CD14-positive monocyte (primary cell): ENCODE measurements around the gene STMN3. TPM values are rescaled to one million over a fixed set of nuclear protein-coding genes. Genes with fewer than 3 reads are reported as not detected.

ENCODE experiments used
- DNase-seq, 3 donors: peaks; one replicate each; pipeline ENCODE4 v3.0.0-alpha.2; 2011 to 2022
- H2AFZ ChIP-seq: 2 replicates; pipeline ENCODE4 v1.6.0; 2012; ENCODE audit warnings: mild to moderate bottlenecking, low read depth, low read length, inconsistent platforms; ENCODE audit not compliant: insufficient read depth, poor library complexity, severe bottlenecking
- H3K27ac ChIP-seq, 2 donors: 1 replicate in 1 of 2; 2 replicates in 1 of 2; pipeline ENCODE4 v1.5.1; 2012 to 2013; ENCODE audit warnings: low read length in 2 of 2, control low read depth in 1 of 2, inconsistent platforms in 1 of 2, low read depth in 1 of 2, mild to moderate bottlenecking in 1 of 2
- H3K27me3 ChIP-seq, 2 donors: one replicate each; pipeline versions ENCODE4 v1.6.0 to v1.6.1; 2011 to 2013; ENCODE audit warnings: low read length in 2 of 2; ENCODE audit not compliant: control insufficient read depth in 2 of 2, insufficient read depth in 2 of 2
- H3K36me3 ChIP-seq, 2 donors: replicated peaks in 1 of 2; 1 replicate in 1 of 2; 2 replicates in 1 of 2; pipeline versions ENCODE4 v1.5.1 to v1.6.1; 2012 to 2013; ENCODE audit warnings: low read length in 2 of 2, control low read depth in 1 of 2, inconsistent platforms in 1 of 2, mild to moderate bottlenecking in 1 of 2; ENCODE audit not compliant: insufficient read depth in 2 of 2, control insufficient read depth in 1 of 2
- H3K4me1 ChIP-seq, 2 donors: 1 replicate in 1 of 2; 2 replicates in 1 of 2; pipeline versions ENCODE4 v1.5.1 to v1.6.1; 2012 to 2013; ENCODE audit warnings: low read length in 2 of 2, control low read depth in 1 of 2, inconsistent platforms in 1 of 2, mild to moderate bottlenecking in 1 of 2, moderate library complexity in 1 of 2; ENCODE audit not compliant: insufficient read depth in 2 of 2, control insufficient read depth in 1 of 2
- H3K4me2 ChIP-seq: replicated peaks from 2 replicates; pipeline ENCODE3; 2012; ENCODE audit warnings: low read length, moderate library complexity, mild to moderate bottlenecking; ENCODE audit not compliant: poor library complexity, severe bottlenecking; ENCODE audit errors: extremely low read depth
- H3K4me3 ChIP-seq, 3 experiments: fragments of 200-600 bp in 1 of 3; sonication (generic) in 1 of 3; replicated peaks in 1 of 3; 1 replicate in 2 of 3; 2 replicates in 1 of 3; pipeline ENCODE4 v1.5.1; 2011 to 2013; ENCODE audit warnings: low read length in 3 of 3, mild to moderate bottlenecking in 3 of 3, control low read depth in 2 of 3, low read depth in 2 of 3, inconsistent platforms in 1 of 3, moderate library complexity in 1 of 3
- H3K79me2 ChIP-seq: 2 replicates; pipeline ENCODE4 v1.6.0; 2012; ENCODE audit warnings: mild to moderate bottlenecking, control low read depth, inconsistent platforms, low read length, moderate library complexity; ENCODE audit not compliant: insufficient read depth
- H3K9ac ChIP-seq: 2 replicates; pipeline ENCODE4 v1.6.0; 2017; ENCODE audit warnings: low read length, mild to moderate bottlenecking; ENCODE audit not compliant: insufficient read depth, poor library complexity, severe bottlenecking
- H3K9me3 ChIP-seq, 2 donors: replicated peaks in 1 of 2; 1 replicate in 1 of 2; 2 replicates in 1 of 2; pipeline versions ENCODE4 v1.5.1 to v1.6.1; 2012 to 2013; ENCODE audit warnings: low read length in 2 of 2, control low read depth in 1 of 2; ENCODE audit not compliant: control insufficient read depth in 1 of 2, insufficient read depth in 1 of 2
- H4K20me1 ChIP-seq: 2 replicates; pipeline ENCODE4 v1.6.0; 2012; ENCODE audit warnings: mild to moderate bottlenecking, low read length, control low read depth, moderate library complexity; ENCODE audit not compliant: insufficient read depth
- H3K27ac Mint-ChIP-seq, 7 donors: one replicate each; pipeline ENCODE4 v1.8.0; 2020; ENCODE audit warnings: mild to moderate bottlenecking in 7 of 7, mixed read lengths in 7 of 7, moderate library complexity in 6 of 7, inconsistent platforms in 2 of 7
- H3K27me3 Mint-ChIP-seq, 3 donors: one replicate each; pipeline ENCODE4 v1.8.0; 2021 to 2022; ENCODE audit warnings: low read depth in 3 of 3, mild to moderate bottlenecking in 3 of 3, mixed read lengths in 3 of 3, moderate library complexity in 3 of 3, inconsistent platforms in 1 of 3
- H3K36me3 Mint-ChIP-seq, 2 donors: one replicate each; pipeline ENCODE4 v1.8.0; 2020; ENCODE audit warnings: mixed read lengths in 2 of 2, inconsistent platforms in 1 of 2, mild to moderate bottlenecking in 1 of 2
- H3K4me1 Mint-ChIP-seq: one replicate; pipeline ENCODE4 v1.8.0; 2020; ENCODE audit warnings: mild to moderate bottlenecking, mixed read lengths
- H3K4me3 Mint-ChIP-seq, 2 donors: one replicate each; pipeline ENCODE4 v1.8.0; 2020; ENCODE audit warnings: mild to moderate bottlenecking in 2 of 2, mixed read lengths in 2 of 2, moderate library complexity in 1 of 2
- H3K9me3 Mint-ChIP-seq, 7 donors: one replicate each; pipeline ENCODE4 v1.8.0; 2020 to 2022; ENCODE audit warnings: mixed read lengths in 7 of 7, mild to moderate bottlenecking in 6 of 7, moderate library complexity in 6 of 7, inconsistent platforms in 2 of 7
- CTCF ChIP-seq: fragments of 200-600 bp; IDR thresholded peaks from one replicate; pipeline ENCODE4 v1.8.0; 2022; ENCODE audit warnings: antibody characterized with exemption, mild to moderate bottlenecking
- WGBS: methylation state at CpG from one replicate; pipeline ENCODE4 v1.1.5; 2013; ENCODE audit warnings: missing lambda C conversion rate; ENCODE audit not compliant: insufficient coverage; 5-methylcytosine and 5-hydroxymethylcytosine counted together
- intact Hi-C, 2 donors: fragments of 100-400 bp; cut with micrococcal nuclease; formaldehyde crosslinking; loops; one replicate each; pipeline versions ENCODE4 v1.15.0 to v1.15.1; 2023
- polyA plus RNA-seq, 3 donors: library from polyadenylated mRNA; depleted of rRNA in 1 of 3; unstranded in 2 of 3; stranded (reverse) in 1 of 3; fragments of 300-500 nt in 2 of 3; fragments of >200 nt in 1 of 3; fragmentation: Illumina TruSeq in 2 of 3; gene quantifications; 1 replicate in 2 of 3; 2 replicates in 1 of 3; pipeline ENCODE4 v1.2.3, GENCODE V29; 2012 to 2021

Gene STMN3
- polyA plus RNA-seq, 3 donors = 0.10 to 8.1 (median 0.15) TPM

- Histone ChIP-seq H3K9ac (peak overlapping the region; percentile 95), H4K20me1 (no peaks in the 10 kb centered on the region), H3K36me3 (no peaks in the 10 kb centered on the region), H3K27ac (peak overlapping the region; percentile 82 to 88), H3K79me2 (peaks cover 57% of the 10 kb centered on the region), H3K9me3 (no peaks in the 10 kb centered on the region), H3K27me3 (no peaks in the 10 kb centered on the region), H3K4me2 (peak overlapping the region; percentile 91), H2AFZ (peak overlapping the region; percentile 83), H3K4me3 (peak overlapping the region; percentile 91 to 96 (median 93)), H3K4me1 (peaks cover 17 to 31% of the 10 kb centered on the region in 2 donors)
- Mint-ChIP-seq H3K4me3 (peak overlapping the region; percentile 95 to 96), H3K36me3 (peaks cover 2 to 31% of the 10 kb centered on the region in 2 donors), H3K9me3 (peaks cover 0 to 2% (median 0%) of the 10 kb centered on the region in 7 donors), H3K4me1 (peaks cover 30% of the 10 kb centered on the region), H3K27me3 (peaks cover 0 to 2% (median 2%) of the 10 kb centered on the region in 3 donors), H3K27ac (peak overlapping the region; percentile 81 to 95 (median 89))
- intact Hi-C loops = loop anchor here (1.0 to 5.0 kb wide), 4 partner anchors 12 to 90 kb away; partner anchors contain the start of gene PTK6 (in 2 of the 2)
- 12% methylated on average over 17 of the region's 28 CpGs for WGBS
- no peak for DNase-seq
- TF ChIP-seq CTCF = no peak
Measured at GRCh38 chr20:63627751-63628245, 25.4 kb downstream of the STMN3 start.

GRCh38 chr20:63627129-63627750, 26.0 kb downstream of the STMN3 start:
- H3K27me3 ChIP-seq = no peaks in the 10 kb centered on the region
- H3K79me2 ChIP-seq = peaks cover 63% of the 10 kb centered on the region
- DNase-seq = peak; percentile 94 to 96 (median 95)
- Mint-ChIP-seq H3K4me1 (peaks cover 30% of the 10 kb centered on the region), H3K36me3 (peaks cover 5 to 37% of the 10 kb centered on the region in 2 donors), H3K27me3 (peaks cover 0 to 2% (median 2%) of the 10 kb centered on the region in 3 donors), H3K27ac (peak overlapping the region; percentile 75 to 91 (median 83)), H3K4me3 (peak overlapping the region; percentile 95 to 96), H3K9me3 (peaks cover 0 to 2% (median 0%) of the 10 kb centered on the region in 7 donors)
- intact Hi-C loops = loop anchor here (1.0 to 5.0 kb wide), 3 partner anchors 14 to 90 kb away; partner anchors contain the start of gene PTK6 (in 2 of the 2)
- H2AFZ ChIP-seq = peak overlapping the region; percentile 83
- no peaks in the 10 kb centered on the region for H3K9me3 ChIP-seq
- peaks cover 17 to 29% of the 10 kb centered on the region in 2 donors for H3K4me1 ChIP-seq
- no peaks in the 10 kb centered on the region for H3K36me3 ChIP-seq
- peak overlapping the region; percentile 95 for H3K9ac ChIP-seq
- H3K4me3 ChIP-seq = peak overlapping the region; percentile 91 to 96 (median 93)
- TF ChIP-seq CTCF = no peak
- H3K27ac ChIP-seq = peak overlapping the region; percentile 82 to 88
- peaks cover 3% of the 10 kb centered on the region for H4K20me1 ChIP-seq
- 0% methylated on average over 67 of the region's 68 CpGs for WGBS
- peak overlapping the region; percentile 91 for H3K4me2 ChIP-seq
